OCI-LY1 (cell line): ENCODE results near the gene ADIG.

Experiments
- H2AFZ ChIP-seq: fragments of 200-600 bp; sonication (generic), shearing (Covaris generic); 2 replicates; pipeline ENCODE4 v1.6.0; 2014; ENCODE audit warnings: antibody characterized with exemption, mild to moderate bottlenecking, low read length
- H3F3A ChIP-seq: fragments of 200-600 bp; sonication (generic), shearing (Covaris generic); 2 replicates; pipeline ENCODE4 v1.6.0; 2014; ENCODE audit warnings: mild to moderate bottlenecking, antibody characterized with exemption, low read length, moderate library complexity; ENCODE audit not compliant: insufficient read depth
- H3K27ac ChIP-seq: fragments of 200-600 bp; sonication (generic); 2 replicates; pipeline ENCODE4 v1.5.1; 2014; ENCODE audit warnings: low read length, mixed run types, mild to moderate bottlenecking, low read depth; ENCODE audit not compliant: poor library complexity, severe bottlenecking
- H3K27me3 ChIP-seq: fragments of 200-600 bp; sonication (generic); 2 replicates; pipeline ENCODE4 v1.6.0; 2014; ENCODE audit warnings: antibody characterized with exemption, mild to moderate bottlenecking, low read length, moderate library complexity; ENCODE audit not compliant: insufficient read depth
- H3K36me3 ChIP-seq: fragments of 200-600 bp; sonication (generic); 2 replicates; pipeline ENCODE4 v1.6.1; 2014; ENCODE audit warnings: mild to moderate bottlenecking, antibody characterized with exemption, low read length, moderate library complexity, mixed read lengths; ENCODE audit not compliant: insufficient read depth
- H3K4me1 ChIP-seq: fragments of 200-600 bp; sonication (generic); 2 replicates; pipeline ENCODE4 v1.5.1; 2014; ENCODE audit warnings: mild to moderate bottlenecking, low read length, moderate library complexity; ENCODE audit not compliant: insufficient read depth, severe bottlenecking
- H3K4me2 ChIP-seq: fragments of 200-600 bp; sonication (generic), shearing (Covaris generic); 2 replicates; pipeline ENCODE4 v1.6.1; 2014; ENCODE audit warnings: low read length
- H3K4me3 ChIP-seq: fragments of 200-600 bp; sonication (generic); 2 replicates; pipeline ENCODE4 v1.5.1; 2014; ENCODE audit warnings: low read length, low read depth, mild to moderate bottlenecking, mixed read lengths; ENCODE audit not compliant: poor library complexity, severe bottlenecking
- H3K79me2 ChIP-seq: fragments of 200-600 bp; shearing (Covaris generic); 2 replicates; pipeline ENCODE4 v1.6.1; 2016; ENCODE audit warnings: mixed run types, low read length, mixed read lengths; ENCODE audit not compliant: insufficient read depth
- H3K9ac ChIP-seq: fragments of 200-600 bp; sonication (generic), shearing (Covaris generic); 2 replicates; pipeline ENCODE4 v1.6.1; 2014; ENCODE audit warnings: mild to moderate bottlenecking, low read length, mixed read lengths
- H3K9me2 ChIP-seq: fragments of 200-600 bp; sonication (generic), shearing (Covaris generic); 2 replicates; pipeline ENCODE4 v1.6.1; 2014; ENCODE audit warnings: low read depth, mild to moderate bottlenecking, low read length, mixed read lengths
- H3K9me3 ChIP-seq: fragments of 200-600 bp; shearing (Covaris generic); 2 replicates; pipeline ENCODE4 v1.6.1; 2014; ENCODE audit warnings: low read length, mixed read lengths
- H4K20me1 ChIP-seq: fragments of 200-600 bp; sonication (generic), shearing (Covaris generic); 2 replicates; pipeline ENCODE4 v1.6.0; 2016; ENCODE audit warnings: mild to moderate bottlenecking, low read length; ENCODE audit not compliant: insufficient read depth
- EZH2 ChIP-seq: fragments of 200-600 bp; sonication (generic), shearing (Covaris generic); IDR thresholded peaks from 2 replicates; pipeline ENCODE4 v1.8.0; 2017; ENCODE audit warnings: borderline replicate concordance, mixed run types, mild to moderate bottlenecking, antibody characterized with exemption, low read length, moderate library complexity, mixed read lengths
- TF ChIP-seq, protein P1 (sequence below): fragments of 200-600 bp; sonication (generic), shearing (Covaris generic); IDR thresholded peaks from 2 replicates; pipeline ENCODE4 v1.5.1; 2017; ENCODE audit warnings: mild to moderate bottlenecking, antibody characterized with exemption, low read length, moderate library complexity, mixed read lengths

ADIG gene

GRCh38 chr20:38625896-38626295 lies 44.9 kb downstream of the ADIG start:
- no peaks in the 10 kb centered on the region for H3K79me2 ChIP-seq
- no peak overlapping the region for H3K9ac ChIP-seq
- no peaks in the 10 kb centered on the region for H4K20me1 ChIP-seq
- no peaks in the 10 kb centered on the region for H3K4me1 ChIP-seq
- H3K27ac ChIP-seq = no peak overlapping the region
- H3K27me3 ChIP-seq = 0 out of 2 replicates have a peak, but pooled peaks cover 3% of the 10 kb centered on the region
- no peak overlapping the region for H3K4me3 ChIP-seq
- no peaks in the 10 kb centered on the region for H3K36me3 ChIP-seq
- no peak for TF ChIP-seq EZH2
- TF ChIP-seq, protein P1, sequence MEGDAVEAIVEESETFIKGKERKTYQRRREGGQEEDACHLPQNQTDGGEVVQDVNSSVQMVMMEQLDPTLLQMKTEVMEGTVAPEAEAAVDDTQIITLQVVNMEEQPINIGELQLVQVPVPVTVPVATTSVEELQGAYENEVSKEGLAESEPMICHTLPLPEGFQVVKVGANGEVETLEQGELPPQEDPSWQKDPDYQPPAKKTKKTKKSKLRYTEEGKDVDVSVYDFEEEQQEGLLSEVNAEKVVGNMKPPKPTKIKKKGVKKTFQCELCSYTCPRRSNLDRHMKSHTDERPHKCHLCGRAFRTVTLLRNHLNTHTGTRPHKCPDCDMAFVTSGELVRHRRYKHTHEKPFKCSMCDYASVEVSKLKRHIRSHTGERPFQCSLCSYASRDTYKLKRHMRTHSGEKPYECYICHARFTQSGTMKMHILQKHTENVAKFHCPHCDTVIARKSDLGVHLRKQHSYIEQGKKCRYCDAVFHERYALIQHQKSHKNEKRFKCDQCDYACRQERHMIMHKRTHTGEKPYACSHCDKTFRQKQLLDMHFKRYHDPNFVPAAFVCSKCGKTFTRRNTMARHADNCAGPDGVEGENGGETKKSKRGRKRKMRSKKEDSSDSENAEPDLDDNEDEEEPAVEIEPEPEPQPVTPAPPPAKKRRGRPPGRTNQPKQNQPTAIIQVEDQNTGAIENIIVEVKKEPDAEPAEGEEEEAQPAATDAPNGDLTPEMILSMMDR = no peak
- H3K4me2 ChIP-seq = no peak overlapping the region
- no peaks in the 10 kb centered on the region for H3K9me2 ChIP-seq
- no peak overlapping the region for H2AFZ ChIP-seq
- H3K9me3 ChIP-seq = no peaks in the 10 kb centered on the region
- H3F3A ChIP-seq = no peaks in the 10 kb centered on the region

DNA sequence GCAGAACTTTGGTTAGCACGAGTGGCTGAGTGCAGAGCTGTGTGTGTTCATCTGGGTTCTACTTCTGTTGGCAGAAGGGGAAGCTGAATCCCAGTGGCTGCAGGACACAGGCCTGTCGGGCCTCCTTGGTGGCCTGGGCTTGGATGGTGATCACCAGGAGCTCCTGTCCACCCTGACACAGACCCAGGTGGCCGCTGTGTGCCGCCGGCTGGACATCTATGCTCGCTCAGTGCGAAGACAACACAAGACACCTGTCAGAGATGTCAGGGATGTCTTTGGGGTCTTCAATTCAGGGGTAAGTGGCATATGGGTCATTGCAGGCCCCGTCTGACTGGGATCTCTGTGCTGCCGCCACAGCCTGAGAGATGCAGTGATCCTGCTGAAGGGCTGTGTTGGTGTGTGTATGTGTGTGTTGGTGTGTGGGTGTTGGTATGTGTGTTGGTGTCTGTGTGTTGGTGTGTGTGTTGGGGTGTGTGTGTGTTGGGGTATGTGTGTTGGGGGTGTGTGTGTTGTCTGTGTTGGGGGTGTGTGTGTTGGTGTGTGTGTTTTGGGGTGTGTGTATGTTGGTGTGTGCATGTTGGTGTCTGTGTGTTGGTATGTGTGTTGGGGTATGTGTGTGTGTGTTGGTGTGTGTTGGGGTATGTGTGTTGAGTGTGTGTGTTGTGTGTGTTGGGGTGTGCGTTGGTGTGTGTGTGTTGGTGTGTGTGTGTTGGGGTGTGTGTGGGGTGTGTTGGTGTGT lies 46.1 kb downstream of the ADIG start:
- H4K20me1 ChIP-seq = no peaks in the 10 kb centered on the region

GRCh38 chr20:38628580-38629470 lies 47.8 kb downstream of the ADIG start:
- H2AFZ ChIP-seq = no peak overlapping the region
- no peaks in the 10 kb centered on the region for H3K9me2 ChIP-seq
- H3K79me2 ChIP-seq = no peaks in the 10 kb centered on the region
- no peak overlapping the region for H3K4me3 ChIP-seq
- no peaks in the 10 kb centered on the region for H3K4me1 ChIP-seq
- H3K27me3 ChIP-seq = no peaks in the 10 kb centered on the region
- H4K20me1 ChIP-seq = no peaks in the 10 kb centered on the region
- no peak overlapping the region for H3K27ac ChIP-seq
- H3F3A ChIP-seq = no peaks in the 10 kb centered on the region
- no peaks in the 10 kb centered on the region for H3K36me3 ChIP-seq
- no peak for TF ChIP-seq EZH2
- TF ChIP-seq, protein P1 = no peak
- H3K9ac ChIP-seq = no peak overlapping the region
- no peaks in the 10 kb centered on the region for H3K9me3 ChIP-seq
- no peak overlapping the region for H3K4me2 ChIP-seq

More for the DNA sequence above, 46.1 kb downstream of the ADIG start:
- Histone ChIP-seq H3K4me3 (no peak overlapping the region), H3K4me2 (no peak overlapping the region), H3K9ac (no peak overlapping the region), H3K9me3 (no peaks in the 10 kb centered on the region), H3K36me3 (no peaks in the 10 kb centered on the region), H3F3A (no peaks in the 10 kb centered on the region), H3K9me2 (no peaks in the 10 kb centered on the region), H3K27ac (no peak overlapping the region), H2AFZ (no peak overlapping the region), H3K27me3 (0 out of 2 replicates have a peak, but pooled peaks cover 3% of the 10 kb centered on the region), H3K4me1 (no peaks in the 10 kb centered on the region), H3K79me2 (no peaks in the 10 kb centered on the region)
- TF ChIP-seq EZH2 = no peak
- TF ChIP-seq, protein P1 = no peak
